HEK293 (cell line): ENCODE results near the gene RPS18.

Experiments
- CTCF ChIA-PET: fragments of 350-600 bp; formaldehyde crosslinking; extraction: SDS; loops from one replicate; lab custom pipeline; 2021; ENCODE audit warnings: antibody characterized with exemption; lab: Yijun Ruan, JAX
- POLR2A ChIA-PET: fragments of 300-600 bp; formaldehyde crosslinking; extraction: SDS; loops from one replicate; lab custom pipeline; 2020; ENCODE audit warnings: antibody characterized with exemption, inconsistent platforms; lab: Yijun Ruan, JAX
- H3K27ac ChIP-seq: fragments of 200-500 bp; sonication (Bioruptor generic); 2 replicates; pipeline ENCODE4 v1.5.1; 2014; ENCODE audit warnings: low read depth, low read length, control low read depth, inconsistent platforms; ENCODE audit errors: extremely low read depth
- H3K36me3 ChIP-seq, 2 experiments: fragments of 200-500 bp in 1 of 2; sonication (Bioruptor generic) in 1 of 2; 1 replicate in 1 of 2; 2 replicates in 1 of 2; pipeline ENCODE4 v1.5.1; 2014 to 2017; ENCODE audit warnings: inconsistent platforms in 2 of 2, low read length in 2 of 2; ENCODE audit not compliant: control insufficient read depth in 2 of 2, insufficient read depth in 1 of 2
- H3K4me1 ChIP-seq: fragments of 200-500 bp; sonication (Bioruptor generic); 2 replicates; pipeline ENCODE4 v1.5.1; 2014; ENCODE audit warnings: mild to moderate bottlenecking, low read length, inconsistent platforms; ENCODE audit not compliant: control insufficient read depth, insufficient read depth
- H3K4me3 ChIP-seq: 2 replicates; pipeline ENCODE4 v1.5.1; 2011; ENCODE audit warnings: low read depth, mild to moderate bottlenecking, control low read depth, low read length, moderate library complexity
- H3K9me3 ChIP-seq: fragments of 200-500 bp; sonication (Bioruptor generic); 2 replicates; pipeline ENCODE4 v1.5.1; 2014; ENCODE audit warnings: low read depth, low read length, inconsistent platforms; ENCODE audit not compliant: control insufficient read depth, insufficient read depth
- IKZF3 ChIP-seq: fragments of 450-650 bp; IDR thresholded peaks from 2 replicates; pipeline ENCODE4 v1.5.0; 2018; ENCODE audit warnings: missing biosample characterization, mild to moderate bottlenecking, missing genetic modification characterization, moderate library complexity
- KLF8 ChIP-seq: fragments of 450-650 bp; formaldehyde crosslinking; IDR thresholded peaks from 2 replicates; pipeline ENCODE4 v1.5.1; 2016; ENCODE audit warnings: missing biosample characterization, missing genetic modification characterization
- RBAK ChIP-seq: fragments of 450-650 bp; formaldehyde crosslinking; IDR thresholded peaks from 2 replicates; pipeline ENCODE4 v1.5.1; 2016; ENCODE audit warnings: missing biosample characterization, missing genetic modification characterization
- SALL2 ChIP-seq: fragments of 450-650 bp; formaldehyde crosslinking; IDR thresholded peaks from 2 replicates; pipeline ENCODE4 v1.5.0; 2017; ENCODE audit warnings: missing biosample characterization, mild to moderate bottlenecking, missing genetic modification characterization, borderline replicate concordance
- SP2 ChIP-seq: fragments of 450-650 bp; formaldehyde crosslinking; IDR thresholded peaks from 2 replicates; pipeline ENCODE4 v1.5.1; 2016; ENCODE audit warnings: missing biosample characterization, missing genetic modification characterization
- ZBTB1 ChIP-seq: fragments of 450-650 bp; formaldehyde crosslinking; IDR thresholded peaks from 2 replicates; pipeline ENCODE4 v1.5.1; 2016; ENCODE audit warnings: missing biosample characterization, missing genetic modification characterization
- ZIC2 ChIP-seq: fragments of 450-650 bp; formaldehyde crosslinking; IDR thresholded peaks from 2 replicates; pipeline ENCODE4 v1.5.1; 2016; ENCODE audit warnings: missing biosample characterization, missing genetic modification characterization
- ZNF114 ChIP-seq: fragments of 450-650 bp; formaldehyde crosslinking; IDR thresholded peaks from 2 replicates; pipeline ENCODE4 v1.5.0; 2017; ENCODE audit warnings: missing biosample characterization, missing genetic modification characterization
- ZNF175 ChIP-seq: fragments of 450-650 bp; formaldehyde crosslinking; IDR thresholded peaks from 2 replicates; pipeline ENCODE4 v1.5.1; 2016; ENCODE audit warnings: missing biosample characterization, missing genetic modification characterization
- ZNF184 ChIP-seq: fragments of 450-650 bp; IDR thresholded peaks from 2 replicates; pipeline ENCODE4 v1.5.1; 2018; ENCODE audit warnings: missing biosample characterization, mild to moderate bottlenecking, missing genetic modification characterization
- ZNF37A ChIP-seq: fragments of 450-650 bp; IDR thresholded peaks from 2 replicates; pipeline ENCODE4 v1.5.1; 2018; ENCODE audit warnings: missing biosample characterization, missing genetic modification characterization
- ZNF423 ChIP-seq: fragments of 450-650 bp; formaldehyde crosslinking; IDR thresholded peaks from 2 replicates; pipeline ENCODE4 v1.5.1; 2016; ENCODE audit warnings: missing biosample characterization, missing genetic modification characterization
- ZNF426 ChIP-seq: fragments of 450-650 bp; formaldehyde crosslinking; IDR thresholded peaks from 2 replicates; pipeline ENCODE4 v1.5.1; 2017; ENCODE audit warnings: missing biosample characterization, missing genetic modification characterization, mild to moderate bottlenecking, inconsistent platforms, moderate library complexity
- ZNF610 ChIP-seq: fragments of 450-650 bp; formaldehyde crosslinking; IDR thresholded peaks from 2 replicates; pipeline ENCODE4 v1.5.1; 2016; ENCODE audit warnings: missing biosample characterization, missing genetic modification characterization, borderline replicate concordance
- ZNF621 ChIP-seq: fragments of 450-650 bp; formaldehyde crosslinking; IDR thresholded peaks from 2 replicates; pipeline ENCODE4 v1.5.1; 2017; ENCODE audit warnings: missing biosample characterization, missing genetic modification characterization
- TF ChIP-seq, protein P1 (sequence below): fragments of 450-650 bp; formaldehyde crosslinking; IDR thresholded peaks from 2 replicates; pipeline ENCODE4 v1.5.1; 2016; ENCODE audit warnings: missing biosample characterization, missing genetic modification characterization
- TF ChIP-seq, protein P2 (sequence below): fragments of 450-650 bp; formaldehyde crosslinking; IDR thresholded peaks from 2 replicates; pipeline ENCODE4 v1.5.1; 2016; ENCODE audit warnings: missing biosample characterization, missing genetic modification characterization
- TF ChIP-seq, protein P3 (sequence below): fragments of 450-650 bp; formaldehyde crosslinking; conservative IDR thresholded peaks from 2 replicates; pipeline ENCODE4 v1.5.1; 2016; ENCODE audit warnings: low read depth, missing biosample characterization, missing genetic modification characterization
- TF ChIP-seq, protein P4 (sequence below): fragments of 450-650 bp; formaldehyde crosslinking; IDR thresholded peaks from 2 replicates; pipeline ENCODE4 v1.5.1; 2016; ENCODE audit warnings: missing biosample characterization, missing genetic modification characterization
- TF ChIP-seq, protein P5 (sequence below): fragments of 450-650 bp; formaldehyde crosslinking; IDR thresholded peaks from 2 replicates; pipeline ENCODE4 v1.5.0; 2017; ENCODE audit warnings: missing biosample characterization, missing genetic modification characterization, borderline replicate concordance

Gene RPS18

DNA sequence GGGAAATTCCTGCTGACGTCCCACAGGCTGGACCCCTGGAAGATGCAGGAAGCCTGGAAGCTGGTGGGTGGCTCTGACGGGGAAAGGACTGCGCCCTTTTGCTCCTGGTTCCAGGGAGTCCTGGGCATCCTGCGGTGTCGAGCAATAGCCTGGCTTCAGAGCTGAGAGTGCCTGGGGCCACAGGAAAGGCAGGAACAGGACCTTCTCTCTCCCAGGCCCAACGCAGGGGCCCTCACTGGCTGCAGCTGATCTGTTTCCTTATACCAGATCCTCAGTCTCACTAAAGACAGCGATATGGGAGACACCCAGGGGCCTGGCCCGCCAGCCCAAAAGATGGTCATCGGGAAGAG is 6.5 kb downstream of the RPS18 start:
- ChIA-PET POLR2A (interaction anchor here (1.7 to 6.5 kb wide), 8 partner anchors 11 to 307 kb away, joined by 6 to 92 read pairs (median 22); partner anchors contain the start of genes CUTA, PFDN6, RGL2 and WDR46), CTCF (interaction anchor here (0.6 to 2.7 kb wide), 12 partner anchors 11 to 293 kb away, joined by 3 to 13 read pairs (median 5); partner anchors contain the start of genes PFDN6, RGL2 and WDR46)
- peaks cover 26 to 85% of the 10 kb centered on the region in 2 experiments for H3K36me3 ChIP-seq
- peaks cover 30% of the 10 kb centered on the region for H3K4me1 ChIP-seq
- TF ChIP-seq ZNF184 (tag by site-specific recombination) (no peak), IKZF3 (tag by site-specific recombination) (peak; percentile 70), SP2 (no peak), KLF8 (tag by site-specific recombination) (no peak), ZNF610 (tag by site-specific recombination) (no peak), ZIC2 (tag by site-specific recombination) (0 out of 2 replicates have a peak, but pooled peaks have one; percentile 39)
- TF ChIP-seq, protein P1, sequence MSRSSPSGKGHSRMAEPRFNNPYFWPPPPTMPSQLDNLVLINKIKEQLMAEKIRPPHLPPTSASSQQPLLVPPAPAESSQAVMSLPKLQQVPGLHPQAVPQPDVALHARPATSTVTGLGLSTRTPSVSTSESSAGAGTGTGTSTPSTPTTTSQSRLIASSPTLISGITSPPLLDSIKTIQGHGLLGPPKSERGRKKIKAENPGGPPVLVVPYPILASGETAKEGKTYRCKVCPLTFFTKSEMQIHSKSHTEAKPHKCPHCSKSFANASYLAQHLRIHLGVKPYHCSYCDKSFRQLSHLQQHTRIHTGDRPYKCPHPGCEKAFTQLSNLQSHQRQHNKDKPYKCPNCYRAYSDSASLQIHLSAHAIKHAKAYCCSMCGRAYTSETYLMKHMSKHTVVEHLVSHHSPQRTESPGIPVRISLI (tag by site-specific recombination) = no peak
- no peak overlapping the region for H3K4me3 ChIP-seq
- no peak overlapping the region for H3K27ac ChIP-seq
- H3K9me3 ChIP-seq = no peaks in the 10 kb centered on the region

DNA sequence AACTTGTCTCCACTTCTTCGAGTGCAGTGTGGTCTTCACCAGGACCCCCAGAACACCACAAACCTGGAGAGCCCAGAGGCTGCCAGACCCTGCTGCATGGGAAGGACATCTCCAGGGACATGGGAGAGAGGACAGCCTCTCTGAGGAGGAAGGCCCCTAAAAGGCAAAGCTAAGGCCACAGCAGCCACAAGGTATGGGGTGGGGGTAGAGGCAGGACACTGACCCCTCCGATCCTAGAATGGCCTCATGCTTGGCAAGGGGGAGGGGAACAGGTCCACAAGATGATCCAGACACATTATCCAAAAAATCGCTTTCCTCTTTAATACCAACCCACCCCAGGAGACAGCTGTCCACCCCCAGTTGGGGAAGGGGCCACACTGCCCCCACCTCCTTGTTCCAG is 6.9 kb downstream of the RPS18 start:
- Histone ChIP-seq H3K9me3 (no peaks in the 10 kb centered on the region), H3K4me1 (peaks cover 26% of the 10 kb centered on the region), H3K36me3 (peaks cover 26 to 83% of the 10 kb centered on the region in 2 experiments), H3K27ac (no peak overlapping the region), H3K4me3 (no peak overlapping the region)
- POLR2A ChIA-PET = interaction anchor here (0.6 to 6.5 kb wide), 6 partner anchors 11 to 307 kb away, joined by 6 to 92 read pairs (median 22); partner anchors contain the start of genes PFDN6, RGL2, WDR46 and ZBTB22
- TF ChIP-seq, protein P2, sequence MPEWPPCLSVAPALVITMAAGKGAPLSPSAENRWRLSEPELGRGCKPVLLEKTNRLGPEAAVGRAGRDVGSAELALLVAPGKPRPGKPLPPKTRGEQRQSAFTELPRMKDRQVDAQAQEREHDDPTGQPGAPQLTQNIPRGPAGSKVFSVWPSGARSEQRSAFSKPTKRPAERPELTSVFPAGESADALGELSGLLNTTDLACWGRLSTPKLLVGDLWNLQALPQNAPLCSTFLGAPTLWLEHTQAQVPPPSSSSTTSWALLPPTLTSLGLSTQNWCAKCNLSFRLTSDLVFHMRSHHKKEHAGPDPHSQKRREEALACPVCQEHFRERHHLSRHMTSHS (tag by site-specific recombination) = no peak
- no peak for TF ChIP-seq ZNF423 (tag by site-specific recombination)
- TF ChIP-seq, protein P3, sequence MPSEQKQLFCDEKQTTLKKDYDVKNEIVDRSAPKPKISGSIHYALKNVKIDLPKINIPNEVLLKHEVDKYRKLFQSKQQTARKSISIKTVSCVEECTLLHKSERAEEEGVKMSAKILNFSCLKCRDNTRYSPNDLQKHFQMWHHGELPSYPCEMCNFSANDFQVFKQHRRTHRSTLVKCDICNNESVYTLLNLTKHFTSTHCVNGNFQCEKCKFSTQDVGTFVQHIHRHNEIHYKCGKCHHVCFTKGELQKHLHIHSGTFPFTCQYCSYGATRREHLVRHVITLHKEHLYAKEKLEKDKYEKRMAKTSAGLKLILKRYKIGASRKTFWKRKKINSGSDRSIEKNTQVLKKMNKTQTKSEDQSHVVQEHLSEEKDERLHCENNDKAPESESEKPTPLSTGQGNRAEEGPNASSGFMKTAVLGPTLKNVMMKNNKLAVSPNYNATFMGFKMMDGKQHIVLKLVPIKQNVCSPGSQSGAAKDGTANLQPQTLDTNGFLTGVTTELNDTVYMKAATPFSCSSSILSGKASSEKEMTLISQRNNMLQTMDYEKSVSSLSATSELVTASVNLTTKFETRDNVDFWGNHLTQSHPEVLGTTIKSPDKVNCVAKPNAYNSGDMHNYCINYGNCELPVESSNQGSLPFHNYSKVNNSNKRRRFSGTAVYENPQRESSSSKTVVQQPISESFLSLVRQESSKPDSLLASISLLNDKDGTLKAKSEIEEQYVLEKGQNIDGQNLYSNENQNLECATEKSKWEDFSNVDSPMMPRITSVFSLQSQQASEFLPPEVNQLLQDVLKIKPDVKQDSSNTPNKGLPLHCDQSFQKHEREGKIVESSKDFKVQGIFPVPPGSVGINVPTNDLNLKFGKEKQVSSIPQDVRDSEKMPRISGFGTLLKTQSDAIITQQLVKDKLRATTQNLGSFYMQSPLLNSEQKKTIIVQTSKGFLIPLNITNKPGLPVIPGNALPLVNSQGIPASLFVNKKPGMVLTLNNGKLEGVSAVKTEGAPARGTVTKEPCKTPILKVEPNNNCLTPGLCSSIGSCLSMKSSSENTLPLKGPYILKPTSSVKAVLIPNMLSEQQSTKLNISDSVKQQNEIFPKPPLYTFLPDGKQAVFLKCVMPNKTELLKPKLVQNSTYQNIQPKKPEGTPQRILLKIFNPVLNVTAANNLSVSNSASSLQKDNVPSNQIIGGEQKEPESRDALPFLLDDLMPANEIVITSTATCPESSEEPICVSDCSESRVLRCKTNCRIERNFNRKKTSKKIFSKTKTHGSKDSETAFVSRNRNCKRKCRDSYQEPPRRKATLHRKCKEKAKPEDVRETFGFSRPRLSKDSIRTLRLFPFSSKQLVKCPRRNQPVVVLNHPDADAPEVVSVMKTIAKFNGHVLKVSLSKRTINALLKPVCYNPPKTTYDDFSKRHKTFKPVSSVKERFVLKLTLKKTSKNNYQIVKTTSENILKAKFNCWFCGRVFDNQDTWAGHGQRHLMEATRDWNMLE (tag by site-specific recombination) = no peak
- CTCF ChIA-PET = interaction anchor here (0.6 to 2.7 kb wide), 13 partner anchors 10 to 263 kb away, joined by 3 to 13 read pairs (median 5); partner anchors contain the start of genes HSD17B8, PFDN6, RGL2 and WDR46

DNA sequence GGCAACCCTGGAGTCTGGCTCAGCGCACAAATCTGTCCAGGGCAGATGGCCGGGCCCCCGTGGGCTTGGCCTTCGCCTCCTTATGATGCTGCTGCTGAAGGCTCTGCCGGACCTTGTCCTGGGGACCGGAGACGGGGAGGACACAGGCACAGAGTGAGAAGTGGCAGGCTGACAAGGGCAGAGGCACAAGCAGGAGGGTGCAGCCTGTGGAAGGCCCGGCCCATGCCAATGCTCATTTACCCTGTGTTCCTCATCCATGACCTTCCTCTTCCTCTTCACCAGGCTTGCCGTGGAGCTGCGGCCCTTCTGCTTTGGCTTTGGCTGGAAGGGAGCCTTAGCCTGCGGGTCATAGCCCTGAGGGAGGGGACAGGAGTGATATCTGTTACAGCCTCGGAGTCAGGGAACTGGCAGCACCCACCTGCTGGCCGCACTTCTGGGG is 7.4 kb downstream of the RPS18 start:
- POLR2A ChIA-PET = interaction anchor here (0.6 to 6.5 kb wide), 4 partner anchors 11 to 308 kb away, joined by 3 to 92 read pairs (median 6); partner anchors contain the start of genes PFDN6 and WDR46
- no peaks in the 10 kb centered on the region for H3K9me3 ChIP-seq
- peaks cover 26 to 80% of the 10 kb centered on the region in 2 experiments for H3K36me3 ChIP-seq
- H3K4me3 ChIP-seq = no peak overlapping the region
- no peak overlapping the region; the same call in 1 of the 2 replicates for H3K27ac ChIP-seq
- CTCF ChIA-PET = interaction anchor here (0.6 to 2.7 kb wide), 20 partner anchors 9 to 276 kb away, joined by 3 to 13 read pairs (median 4); partner anchors contain the start of genes HSD17B8, RGL2 and WDR46
- peaks cover 21% of the 10 kb centered on the region for H3K4me1 ChIP-seq
- TF ChIP-seq ZNF621 (tag by site-specific recombination) = no peak
- no peak for TF ChIP-seq SALL2
- no peak for TF ChIP-seq ZBTB1
- TF ChIP-seq, protein P4, sequence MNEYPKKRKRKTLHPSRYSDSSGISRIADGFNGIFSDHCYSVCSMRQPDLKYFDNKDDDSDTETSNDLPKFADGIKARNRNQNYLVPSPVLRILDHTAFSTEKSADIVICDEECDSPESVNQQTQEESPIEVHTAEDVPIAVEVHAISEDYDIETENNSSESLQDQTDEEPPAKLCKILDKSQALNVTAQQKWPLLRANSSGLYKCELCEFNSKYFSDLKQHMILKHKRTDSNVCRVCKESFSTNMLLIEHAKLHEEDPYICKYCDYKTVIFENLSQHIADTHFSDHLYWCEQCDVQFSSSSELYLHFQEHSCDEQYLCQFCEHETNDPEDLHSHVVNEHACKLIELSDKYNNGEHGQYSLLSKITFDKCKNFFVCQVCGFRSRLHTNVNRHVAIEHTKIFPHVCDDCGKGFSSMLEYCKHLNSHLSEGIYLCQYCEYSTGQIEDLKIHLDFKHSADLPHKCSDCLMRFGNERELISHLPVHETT (tag by site-specific recombination) = no peak
- TF ChIP-seq, protein P5, sequence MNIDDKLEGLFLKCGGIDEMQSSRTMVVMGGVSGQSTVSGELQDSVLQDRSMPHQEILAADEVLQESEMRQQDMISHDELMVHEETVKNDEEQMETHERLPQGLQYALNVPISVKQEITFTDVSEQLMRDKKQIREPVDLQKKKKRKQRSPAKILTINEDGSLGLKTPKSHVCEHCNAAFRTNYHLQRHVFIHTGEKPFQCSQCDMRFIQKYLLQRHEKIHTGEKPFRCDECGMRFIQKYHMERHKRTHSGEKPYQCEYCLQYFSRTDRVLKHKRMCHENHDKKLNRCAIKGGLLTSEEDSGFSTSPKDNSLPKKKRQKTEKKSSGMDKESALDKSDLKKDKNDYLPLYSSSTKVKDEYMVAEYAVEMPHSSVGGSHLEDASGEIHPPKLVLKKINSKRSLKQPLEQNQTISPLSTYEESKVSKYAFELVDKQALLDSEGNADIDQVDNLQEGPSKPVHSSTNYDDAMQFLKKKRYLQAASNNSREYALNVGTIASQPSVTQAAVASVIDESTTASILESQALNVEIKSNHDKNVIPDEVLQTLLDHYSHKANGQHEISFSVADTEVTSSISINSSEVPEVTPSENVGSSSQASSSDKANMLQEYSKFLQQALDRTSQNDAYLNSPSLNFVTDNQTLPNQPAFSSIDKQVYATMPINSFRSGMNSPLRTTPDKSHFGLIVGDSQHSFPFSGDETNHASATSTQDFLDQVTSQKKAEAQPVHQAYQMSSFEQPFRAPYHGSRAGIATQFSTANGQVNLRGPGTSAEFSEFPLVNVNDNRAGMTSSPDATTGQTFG (tag by site-specific recombination) = no peak
- no peak for TF ChIP-seq ZNF175
- TF ChIP-seq RBAK (tag by site-specific recombination) = no peak
- no peak for TF ChIP-seq ZNF426 (tag by site-specific recombination)
- no peak for TF ChIP-seq ZNF114 (tag by site-specific recombination)
- no peak for TF ChIP-seq ZNF37A (tag by site-specific recombination)
